ENCODE measurements around the gene FAM53B.

FAM53B gene

DNA sequence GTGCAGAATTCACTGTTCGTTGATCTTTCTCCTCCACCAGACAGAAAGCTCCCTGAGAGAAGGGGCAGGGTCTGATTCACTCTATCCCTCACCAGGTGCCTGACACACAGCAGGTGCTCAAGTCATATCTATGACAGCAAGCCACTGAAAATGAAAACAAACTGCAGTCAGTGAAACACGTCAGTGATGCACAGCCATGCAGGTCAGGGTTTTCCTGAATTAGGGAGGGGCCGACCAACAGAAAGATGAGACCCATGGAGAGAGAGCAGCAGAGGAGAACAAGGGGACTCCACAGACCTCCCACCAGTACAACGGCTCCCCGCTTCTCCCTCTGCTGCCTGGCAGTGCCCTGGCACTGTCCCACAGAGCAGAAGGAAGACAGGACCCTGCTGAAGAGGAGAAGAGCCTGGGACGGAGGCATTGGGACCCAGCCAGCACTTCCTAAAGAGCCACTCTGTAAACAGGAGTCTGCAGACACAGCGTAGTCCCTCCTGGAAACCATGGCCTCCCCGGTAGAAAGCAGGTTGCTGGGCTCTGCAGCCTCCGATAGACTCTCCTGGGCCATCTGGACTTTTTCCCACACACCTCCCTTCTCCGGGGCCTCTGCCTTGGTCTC is 50.3 kb downstream of the FAM53B start:
- DNase-seq (ENCODE audit: low read depth in 1 of 2, low spot score in 1 of 2): no peak
- in situ Hi-C loops (cut with HindIII; ENCODE audit: low pct_unique_long_range_greater_than_20kb, low sequenced_read_pairs): no loop called here
- TF ChIP-seq JUND (IDR thresholded peaks at IDR 0.05; ENCODE audit: low read depth): no peak

- in situ Hi-C loops (cut with HindIII; ENCODE audit: low pct_unique_long_range_greater_than_20kb, low sequenced_read_pairs): no loop called here
- DNase-seq (ENCODE audit: low read depth in 1 of 2, low spot score in 1 of 2): no peak
- TF ChIP-seq JUND (IDR thresholded peaks at IDR 0.05; ENCODE audit: low read depth): no peak
Observed at GRCh38 chr10:124693396-124693795, 50.8 kb downstream of the FAM53B start.

DNA sequence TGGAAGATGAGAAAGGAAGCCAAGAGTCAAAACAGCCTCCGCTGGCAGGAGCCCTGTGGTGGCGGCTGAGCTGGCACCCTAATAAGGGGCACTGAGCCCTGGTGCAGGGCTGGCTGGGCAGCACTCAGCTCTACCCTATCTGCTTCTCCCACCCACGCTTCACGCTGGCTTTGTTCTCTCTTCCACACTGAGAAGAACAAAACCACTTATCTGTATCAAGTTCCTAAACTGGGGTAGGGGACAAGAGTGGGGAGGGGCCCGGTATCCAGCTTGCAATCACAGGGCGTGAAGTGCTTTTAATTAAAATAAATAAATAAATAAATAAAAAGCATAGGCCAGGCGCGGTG is 52.1 kb downstream of the FAM53B start:
- no peak for TF ChIP-seq JUND (IDR thresholded peaks at IDR 0.05; ENCODE audit: low read depth)
- in situ Hi-C loops (cut with HindIII; ENCODE audit: low pct_unique_long_range_greater_than_20kb, low sequenced_read_pairs): no loop called here

GRCh38 chr10:124691421-124692099 is 52.6 kb downstream of the FAM53B start:
- no peak for DNase-seq (ENCODE audit: low read depth in 1 of 2, low spot score in 1 of 2)
- in situ Hi-C loops (cut with HindIII; ENCODE audit: low pct_unique_long_range_greater_than_20kb, low sequenced_read_pairs): no loop called here
- no peak for TF ChIP-seq JUND (IDR thresholded peaks at IDR 0.05; ENCODE audit: low read depth)

More for the DNA sequence above, 52.1 kb downstream of the FAM53B start:
- no peak for DNase-seq (ENCODE audit: low read depth in 1 of 2, low spot score in 1 of 2)

DNA sequence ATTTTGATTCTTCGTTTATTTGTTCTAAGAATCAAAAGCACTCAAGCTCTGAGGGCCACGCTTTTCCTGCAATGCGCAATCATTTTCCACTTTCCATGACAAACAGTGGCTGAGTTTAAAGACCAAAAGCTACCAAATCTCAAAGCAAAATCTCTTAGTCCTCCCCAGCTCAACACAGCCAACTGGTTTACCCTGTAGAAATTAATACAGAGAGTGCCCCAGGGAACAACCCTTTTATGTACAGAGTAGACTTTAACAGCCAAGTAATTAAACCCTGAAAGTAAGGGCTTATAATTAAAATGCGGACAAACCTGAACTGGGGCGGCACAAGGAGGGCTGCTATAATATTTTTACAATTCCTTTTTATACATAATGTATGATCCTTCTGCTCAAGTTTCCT is 53.2 kb downstream of the FAM53B start:
- peak; percentile 42; the same call in 1 of the 2 replicates for TF ChIP-seq JUND (IDR thresholded peaks at IDR 0.05; ENCODE audit: low read depth)
- in situ Hi-C loops (cut with HindIII; ENCODE audit: low pct_unique_long_range_greater_than_20kb, low sequenced_read_pairs): no loop called here
- DNase-seq (ENCODE audit: low read depth in 1 of 2, low spot score in 1 of 2): peak; percentile 28 to 86

GRCh38 chr10:124689911-124690498 is 54.2 kb downstream of the FAM53B start:
- TF ChIP-seq JUND (IDR thresholded peaks at IDR 0.05; ENCODE audit: low read depth): no peak
- in situ Hi-C loops (cut with HindIII; ENCODE audit: low pct_unique_long_range_greater_than_20kb, low sequenced_read_pairs): no loop called here
- DNase-seq (ENCODE audit: low read depth in 1 of 2, low spot score in 1 of 2): no peak

GRCh38 chr10:124688889-124689670 is 55.1 kb downstream of the FAM53B start:
- in situ Hi-C loops (cut with HindIII; ENCODE audit: low pct_unique_long_range_greater_than_20kb, low sequenced_read_pairs): no loop called here
- no peak for TF ChIP-seq JUND (IDR thresholded peaks at IDR 0.05; ENCODE audit: low read depth)
- no peak for DNase-seq (ENCODE audit: low read depth in 1 of 2, low spot score in 1 of 2)

- DNase-seq (ENCODE audit: low read depth in 1 of 2, low spot score in 1 of 2): no peak
- in situ Hi-C loops (cut with HindIII; ENCODE audit: low pct_unique_long_range_greater_than_20kb, low sequenced_read_pairs): no loop called here
- TF ChIP-seq JUND (IDR thresholded peaks at IDR 0.05; ENCODE audit: low read depth): no peak
Observed at GRCh38 chr10:124688386-124688785, 55.8 kb downstream of the FAM53B start.

DNA sequence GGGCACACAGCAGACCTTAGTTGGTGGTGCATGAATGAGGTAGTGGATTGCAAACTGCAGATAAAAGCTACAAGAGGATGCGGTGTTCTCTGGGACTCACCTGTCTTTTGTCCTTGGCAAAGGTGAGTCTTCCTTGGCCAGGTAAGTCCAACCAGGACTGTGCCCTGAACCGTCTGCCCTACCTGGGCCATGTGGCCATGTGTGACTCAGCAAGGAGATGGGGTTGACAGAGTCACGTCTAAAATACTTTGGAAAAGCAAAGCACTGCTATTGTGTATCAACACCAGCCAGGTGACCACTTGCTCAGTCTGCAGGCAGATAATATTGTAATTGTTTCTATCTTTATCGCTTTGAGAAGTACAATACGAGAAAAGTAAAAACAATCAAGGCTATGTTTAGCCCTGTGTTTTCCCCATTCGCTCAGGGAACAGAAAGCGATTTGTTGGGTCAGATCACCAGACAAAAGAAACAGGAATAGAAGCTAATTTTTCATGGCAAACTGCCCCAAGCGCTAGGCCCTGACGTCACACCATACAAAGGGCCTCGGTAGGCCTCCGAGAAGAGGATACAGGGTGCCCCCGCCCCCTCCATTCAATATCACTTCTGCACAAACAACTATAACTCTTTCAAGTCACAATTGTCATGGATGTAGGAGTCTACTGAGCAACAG is 57.3 kb downstream of the FAM53B start:
- no peak for DNase-seq (ENCODE audit: low read depth in 1 of 2, low spot score in 1 of 2)
- no peak for TF ChIP-seq JUND (IDR thresholded peaks at IDR 0.05; ENCODE audit: low read depth)
- in situ Hi-C loops (cut with HindIII; ENCODE audit: low pct_unique_long_range_greater_than_20kb, low sequenced_read_pairs): no loop called here

- DNase-seq (ENCODE audit: low read depth in 1 of 2, low spot score in 1 of 2): no peak
- no peak for TF ChIP-seq JUND (IDR thresholded peaks at IDR 0.05; ENCODE audit: low read depth)
- in situ Hi-C loops (cut with HindIII; ENCODE audit: low pct_unique_long_range_greater_than_20kb, low sequenced_read_pairs): no loop called here
Observed at GRCh38 chr10:124685261-124685660, 58.9 kb downstream of the FAM53B start.

DNA sequence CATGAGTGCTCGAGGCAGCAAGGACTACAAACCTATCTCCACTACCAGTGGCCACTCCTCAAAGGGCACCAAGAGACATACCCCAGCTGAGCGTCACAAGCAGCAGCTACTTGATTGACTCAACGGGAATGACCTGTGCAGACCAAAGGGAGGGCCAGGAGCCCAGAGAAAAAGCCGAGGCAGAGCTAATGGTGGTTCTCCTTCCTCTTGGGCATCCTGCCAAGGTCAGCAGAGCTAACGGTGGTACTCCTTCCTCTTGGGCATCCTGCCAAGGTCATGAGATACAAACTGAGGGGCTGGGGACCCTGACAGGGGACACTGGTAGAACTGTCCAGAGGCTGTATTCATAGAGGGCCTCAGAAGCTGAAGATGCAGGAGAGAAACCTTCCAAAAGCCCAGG is 60.4 kb downstream of the FAM53B start:
- in situ Hi-C loops (cut with HindIII; ENCODE audit: low pct_unique_long_range_greater_than_20kb, low sequenced_read_pairs): no loop called here
- DNase-seq (ENCODE audit: low read depth in 1 of 2, low spot score in 1 of 2): no peak
- no peak for TF ChIP-seq JUND (IDR thresholded peaks at IDR 0.05; ENCODE audit: low read depth)
